Ovary (tissue), 9 donors: ENCODE results near the gene NPAS2. TPM values are rescaled to one million over a fixed set of nuclear protein-coding genes. Genes with fewer than 3 reads are reported as not detected.

Experiments
- DNase-seq, 5 donors: peaks; one replicate each; pipeline ENCODE4 v3.0.0-alpha.2; 2019 to 2020
- H3K27ac ChIP-seq, 2 donors: fragments of 200-600 bp; one replicate each; pipeline versions ENCODE4 v1.5.1 to v1.8.0; 2019 to 2022
- H3K27me3 ChIP-seq: fragments of 200-600 bp; one replicate; pipeline ENCODE4 v1.8.0; 2022
- H3K36me3 ChIP-seq: fragments of 200-600 bp; sonication (generic); one replicate; pipeline ENCODE4 v1.5.1; 2019
- H3K4me1 ChIP-seq: one replicate; pipeline ENCODE4 v1.8.1; 2013; ENCODE audit warnings: mild to moderate bottlenecking, moderate library complexity; ENCODE audit not compliant: insufficient read depth
- H3K4me3 ChIP-seq: fragments of 200-600 bp; sonication (generic); one replicate; pipeline ENCODE4 v1.5.1; 2017
- H3K9me3 ChIP-seq, 2 donors: fragments of 200-600 bp in 1 of 2; sonication (generic) in 1 of 2; one replicate each; pipeline versions ENCODE4 v1.5.1 to v1.8.1; 2013 to 2019; ENCODE audit warnings: mild to moderate bottlenecking in 1 of 2, moderate library complexity in 1 of 2
- EP300 ChIP-seq: sonication (generic); formaldehyde crosslinking; IDR thresholded peaks from one replicate; pipeline ENCODE4 v1.6.1; 2017; ENCODE audit warnings: antibody characterized with exemption
- POLR2A ChIP-seq: fragments of 450-650 bp; IDR thresholded peaks from one replicate; pipeline ENCODE4 v1.6.1; 2017; ENCODE audit warnings: antibody characterized with exemption, mild to moderate bottlenecking, moderate library complexity
- WGBS, 3 donors: extraction: QIAGEN DNeasy Blood & Tissue Kit in 1 of 3; methylation state at CpG; one replicate each; pipeline versions ENCODE4 v1.1.5 to v1.1.7; 2013 to 2017; 5-methylcytosine and 5-hydroxymethylcytosine counted together
- intact Hi-C, 4 donors: fragments of 100-400 bp; cut with DNase I; formaldehyde crosslinking; loops; one replicate each; pipeline versions ENCODE4 v1.11.0 to v1.15.1; 2022 to 2023
- polyA plus RNA-seq, 2 donors: library from polyadenylated mRNA; stranded (reverse); fragments of 200-250 nt in 1 of 2; fragments of 350-450 nt in 1 of 2; fragmentation: Illumina TruSeq in 1 of 2; extraction: RNeasy Lipid Tissue Mini Kit (QIAGEN cat#74804) in 1 of 2; gene quantifications; one replicate each; pipeline ENCODE4 v1.2.3, GENCODE V29; 2013 to 2014
- total RNA-seq, 7 donors: library from RNA; depleted of rRNA in 2 of 7; stranded (reverse); fragments of >200 nt in 2 of 7; fragmentation: NEBNext Ultra II Directional in 3 of 7; extraction: Animal tissue kit (Norgen Biotek cat#: 25700) in 3 of 7; gene quantifications; one replicate each; pipeline versions ENCODE4 v1.1.0 to v1.2.4, GENCODE V29; 2016 to 2023
- TF ChIP-seq, protein P1 (sequence below), 3 donors: fragments of 450-650 bp in 2 of 3; fragments of 200-600 bp in 1 of 3; IDR thresholded peaks; one replicate each; pipeline versions ENCODE4 v1.5.1 to v1.8.0; 2016 to 2022; ENCODE audit warnings: antibody characterized with exemption in 3 of 3, mild to moderate bottlenecking in 1 of 3
- donor health status: DM: no; HTN: no; CAD: no; lungs with moderate emphysema.
- donor health status: DM: no; HTN: no; CAD: no.
- donor health status: Bipolar disorder and iron deficiency.
- donor health status: DM: yes; HTN: yes; CAD: no.
- donor health status: DM: no; HTN: no; CAD: no.
- donor health status: DM: yes; HTN: yes; CAD: no.

Gene NPAS2
- total and polyA plus RNA-seq, 9 donors: 1.6 to 20.6 (median 7.3) TPM

- H3K4me1 ChIP-seq: no peaks in the 10 kb centered on the region
- no peaks in the 10 kb centered on the region for H3K9me3 ChIP-seq
- no peak overlapping the region for H3K4me3 ChIP-seq
- H3K27ac ChIP-seq: no peak overlapping the region
- TF ChIP-seq POLR2A (no peak), EP300 (no peak)
- TF ChIP-seq, protein P1, sequence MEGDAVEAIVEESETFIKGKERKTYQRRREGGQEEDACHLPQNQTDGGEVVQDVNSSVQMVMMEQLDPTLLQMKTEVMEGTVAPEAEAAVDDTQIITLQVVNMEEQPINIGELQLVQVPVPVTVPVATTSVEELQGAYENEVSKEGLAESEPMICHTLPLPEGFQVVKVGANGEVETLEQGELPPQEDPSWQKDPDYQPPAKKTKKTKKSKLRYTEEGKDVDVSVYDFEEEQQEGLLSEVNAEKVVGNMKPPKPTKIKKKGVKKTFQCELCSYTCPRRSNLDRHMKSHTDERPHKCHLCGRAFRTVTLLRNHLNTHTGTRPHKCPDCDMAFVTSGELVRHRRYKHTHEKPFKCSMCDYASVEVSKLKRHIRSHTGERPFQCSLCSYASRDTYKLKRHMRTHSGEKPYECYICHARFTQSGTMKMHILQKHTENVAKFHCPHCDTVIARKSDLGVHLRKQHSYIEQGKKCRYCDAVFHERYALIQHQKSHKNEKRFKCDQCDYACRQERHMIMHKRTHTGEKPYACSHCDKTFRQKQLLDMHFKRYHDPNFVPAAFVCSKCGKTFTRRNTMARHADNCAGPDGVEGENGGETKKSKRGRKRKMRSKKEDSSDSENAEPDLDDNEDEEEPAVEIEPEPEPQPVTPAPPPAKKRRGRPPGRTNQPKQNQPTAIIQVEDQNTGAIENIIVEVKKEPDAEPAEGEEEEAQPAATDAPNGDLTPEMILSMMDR (IDR thresholded peaks at IDR 0.05): no peak
- intact Hi-C loops: loop anchor here in 1 of 4 donors (5.0 kb wide), 1 partner anchor 390 kb away; no protein-coding TSS in a partner anchor
- no peak for DNase-seq
- 82 to 87% (median 87%) methylated on average over 6 of the region's 6 CpGs for WGBS, 3 donors
- H3K27me3 ChIP-seq: no peaks in the 10 kb centered on the region
- no peaks in the 10 kb centered on the region for H3K36me3 ChIP-seq
Observed at GRCh38 chr2:100992262-100992661, 172.3 kb downstream of the NPAS2 start.

DNA sequence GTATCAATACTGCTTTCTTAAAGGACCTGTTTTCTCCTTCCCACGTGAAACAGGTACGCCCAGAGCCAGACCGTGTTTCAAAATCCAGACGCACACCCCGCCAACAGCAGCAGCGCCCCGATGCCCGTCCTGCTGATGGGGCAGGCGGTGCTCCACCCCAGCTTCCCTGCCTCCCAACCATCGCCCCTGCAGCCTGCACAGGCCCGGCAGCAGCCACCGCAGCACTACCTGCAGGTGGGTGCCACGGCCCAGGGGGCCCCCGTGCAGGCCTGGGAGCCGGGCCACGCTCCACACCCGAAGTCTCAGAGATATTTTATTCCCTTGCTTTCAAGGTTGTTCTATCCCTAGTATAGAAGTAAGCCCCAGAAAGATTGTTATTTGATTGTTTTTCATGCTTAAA, 173.4 kb downstream of the NPAS2 start:
- Histone ChIP-seq H3K27ac (no peak overlapping the region), H3K36me3 (no peaks in the 10 kb centered on the region), H3K27me3 (no peaks in the 10 kb centered on the region), H3K4me3 (no peak overlapping the region), H3K9me3 (no peaks in the 10 kb centered on the region), H3K4me1 (no peaks in the 10 kb centered on the region)
- TF ChIP-seq POLR2A (no peak), EP300 (no peak)
- TF ChIP-seq, protein P1 (IDR thresholded peaks at IDR 0.05): no peak
- WGBS, 3 donors: 91 to 93% (median 93%) methylated on average over 17 of the region's 17 CpGs
- intact Hi-C loops: loop anchor here in 1 of 4 donors (5.0 kb wide), 1 partner anchor 391 kb away; no protein-coding TSS in a partner anchor
- no peak for DNase-seq

DNA sequence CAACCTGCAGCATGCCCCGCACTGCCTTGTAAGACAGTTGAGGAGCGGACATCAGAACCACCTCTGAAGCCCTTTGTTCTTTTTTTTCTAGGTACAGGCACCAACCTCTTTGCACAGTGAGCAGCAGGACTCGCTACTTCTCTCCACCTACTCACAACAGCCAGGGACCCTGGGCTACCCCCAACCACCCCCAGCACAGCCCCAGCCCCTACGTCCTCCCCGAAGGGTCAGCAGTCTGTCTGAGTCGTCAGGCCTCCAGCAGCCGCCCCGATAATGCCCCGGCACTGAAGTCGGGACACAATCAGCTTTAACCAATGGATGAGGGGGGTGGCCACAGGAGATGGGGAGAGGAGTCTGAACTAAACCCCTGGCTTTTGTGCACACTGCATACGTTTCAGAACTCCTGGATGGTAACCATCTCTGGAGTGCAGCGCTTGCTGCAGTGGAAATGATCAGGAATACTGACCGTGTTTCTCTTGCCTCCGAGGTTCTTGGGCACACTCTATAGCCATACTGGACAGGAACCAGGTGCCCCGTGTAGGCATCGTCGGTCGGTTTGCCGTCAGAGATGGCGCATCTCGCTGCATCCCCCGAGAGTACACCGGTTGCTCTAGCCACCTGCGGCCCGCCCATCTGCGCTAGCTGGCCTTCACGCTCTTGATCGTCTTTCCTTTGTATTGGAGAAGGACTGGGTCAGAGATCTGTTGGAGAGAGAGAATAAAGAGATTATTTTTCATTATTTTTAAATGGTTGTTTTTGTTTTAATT, 175.6 kb downstream of the NPAS2 start:
- 89 to 91% (median 90%) methylated on average over 28 of the region's 28 CpGs for WGBS, 3 donors
- no peak for DNase-seq
- no peaks in the 10 kb centered on the region for H3K27me3 ChIP-seq
- H3K9me3 ChIP-seq: no peaks in the 10 kb centered on the region
- no peak overlapping the region for H3K27ac ChIP-seq
- H3K36me3 ChIP-seq: no peaks in the 10 kb centered on the region
- no peak overlapping the region for H3K4me3 ChIP-seq
- TF ChIP-seq, protein P1 (IDR thresholded peaks at IDR 0.05): no peak
- TF ChIP-seq EP300 (no peak), POLR2A (no peak)
- no peaks in the 10 kb centered on the region for H3K4me1 ChIP-seq
- intact Hi-C loops: no loop called here

DNA sequence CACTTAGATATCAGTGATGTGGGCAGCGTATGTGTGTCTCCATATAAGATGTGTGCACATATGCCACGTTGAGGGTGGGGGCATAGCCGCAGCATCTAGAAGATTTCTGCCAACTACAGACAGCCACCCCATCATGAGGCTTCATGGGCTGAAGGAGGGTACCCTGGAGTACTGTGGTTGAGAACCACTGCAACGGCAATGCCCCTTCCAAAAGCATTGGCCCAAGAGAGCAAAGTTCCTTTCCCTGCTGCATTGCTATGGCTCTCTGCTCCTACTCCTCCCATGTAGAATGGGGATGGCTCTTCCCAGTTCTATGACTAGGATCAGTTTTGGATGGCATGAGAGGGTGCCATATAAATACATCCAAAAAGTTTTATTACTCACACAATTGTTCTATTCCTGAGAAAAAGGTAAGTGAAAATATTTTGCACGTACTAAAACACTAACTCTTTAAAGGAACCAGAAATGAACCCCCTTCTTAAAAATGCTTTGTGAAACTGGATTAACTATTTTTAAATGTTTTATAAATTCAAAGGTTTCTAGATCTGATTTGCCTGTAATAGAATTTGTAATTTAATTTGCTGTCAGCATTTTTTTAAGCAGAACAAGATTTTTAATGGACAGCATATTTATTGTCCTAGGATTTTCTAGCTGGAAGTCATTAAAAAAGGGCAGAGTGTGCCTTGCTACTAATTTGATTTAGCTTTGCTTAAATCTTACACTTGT, 177.7 kb downstream of the NPAS2 start:
- H3K27me3 ChIP-seq: no peaks in the 10 kb centered on the region

More for the DNA sequence above, 177.7 kb downstream of the NPAS2 start:
- TF ChIP-seq EP300 (no peak), POLR2A (no peak)
- TF ChIP-seq, protein P1 (IDR thresholded peaks at IDR 0.05): no peak
- DNase-seq: no peak
- Histone ChIP-seq H3K27ac (no peak overlapping the region), H3K4me1 (peaks cover 2% of the 10 kb centered on the region), H3K4me3 (no peak overlapping the region), H3K36me3 (no peaks in the 10 kb centered on the region), H3K9me3 (no peaks in the 10 kb centered on the region)
- intact Hi-C loops: no loop called here
- WGBS, 3 donors: 89 to 91% (median 90%) methylated on average over 5 of the region's 5 CpGs
